HL-60 (cell line): ENCODE results near the gene SMAP1.

ENCODE experiments used
- DNase-seq, 2 experiments: peaks; one replicate each; pipeline ENCODE4 v3.0.0-alpha.2; 2010 to 2020; ENCODE audit warnings: low read depth in 1 of 2, low spot score in 1 of 2
- H3K27ac ChIP-seq: fragments of 250-450 bp; sonication (Bioruptor Pico); replicated peaks from 2 replicates; pipeline ENCODE4 v1.5.1; 2020; ENCODE audit warnings: mild to moderate bottlenecking, moderate library complexity
- H3K27me3 ChIP-seq: fragments of 250-450 bp; sonication (Bioruptor Pico); 2 replicates; pipeline ENCODE4 v1.5.1; 2021; ENCODE audit warnings: mild to moderate bottlenecking, moderate library complexity; ENCODE audit not compliant: insufficient read depth, poor library complexity, severe bottlenecking
- H3K4me3 ChIP-seq: replicated peaks from 2 replicates; pipeline ENCODE4 v1.5.1; 2011; ENCODE audit warnings: mild to moderate bottlenecking, control low read depth, low read length; ENCODE audit not compliant: insufficient read depth
- GABPA ChIP-seq: IDR thresholded peaks from 2 replicates; pipeline ENCODE4 v1.6.1; 2012; ENCODE audit warnings: low read depth
- POLR2AphosphoS5 ChIP-seq: IDR thresholded peaks from 2 replicates; pipeline ENCODE4 v1.6.1; 2012; ENCODE audit warnings: low read depth
- SPI1 ChIP-seq: IDR thresholded peaks from 2 replicates; pipeline ENCODE4 v1.6.1; 2012; ENCODE audit warnings: low read depth, mild to moderate bottlenecking, borderline replicate concordance
- TF ChIP-seq, protein P1 (sequence below): IDR thresholded peaks from one replicate; pipeline ENCODE4 v1.5.1; 2011; ENCODE audit warnings: low read length, control low read depth, inconsistent platforms; ENCODE audit not compliant: insufficient read depth
- TF ChIP-seq, protein P2 (sequence below): IDR thresholded peaks from 2 replicates; pipeline ENCODE4 v1.6.1; 2012; ENCODE audit warnings: low read depth; ENCODE audit not compliant: insufficient replicate concordance

Gene SMAP1

GRCh38 chr6:70864401-70864800 is 196.7 kb downstream of the SMAP1 start:
- Histone ChIP-seq H3K27me3 (no peaks in the 10 kb centered on the region), H3K27ac (no peak overlapping the region), H3K4me3 (no peak overlapping the region)
- TF ChIP-seq, protein P1, sequence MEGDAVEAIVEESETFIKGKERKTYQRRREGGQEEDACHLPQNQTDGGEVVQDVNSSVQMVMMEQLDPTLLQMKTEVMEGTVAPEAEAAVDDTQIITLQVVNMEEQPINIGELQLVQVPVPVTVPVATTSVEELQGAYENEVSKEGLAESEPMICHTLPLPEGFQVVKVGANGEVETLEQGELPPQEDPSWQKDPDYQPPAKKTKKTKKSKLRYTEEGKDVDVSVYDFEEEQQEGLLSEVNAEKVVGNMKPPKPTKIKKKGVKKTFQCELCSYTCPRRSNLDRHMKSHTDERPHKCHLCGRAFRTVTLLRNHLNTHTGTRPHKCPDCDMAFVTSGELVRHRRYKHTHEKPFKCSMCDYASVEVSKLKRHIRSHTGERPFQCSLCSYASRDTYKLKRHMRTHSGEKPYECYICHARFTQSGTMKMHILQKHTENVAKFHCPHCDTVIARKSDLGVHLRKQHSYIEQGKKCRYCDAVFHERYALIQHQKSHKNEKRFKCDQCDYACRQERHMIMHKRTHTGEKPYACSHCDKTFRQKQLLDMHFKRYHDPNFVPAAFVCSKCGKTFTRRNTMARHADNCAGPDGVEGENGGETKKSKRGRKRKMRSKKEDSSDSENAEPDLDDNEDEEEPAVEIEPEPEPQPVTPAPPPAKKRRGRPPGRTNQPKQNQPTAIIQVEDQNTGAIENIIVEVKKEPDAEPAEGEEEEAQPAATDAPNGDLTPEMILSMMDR: no peak
- no peak for TF ChIP-seq POLR2AphosphoS5
- TF ChIP-seq, protein P2, sequence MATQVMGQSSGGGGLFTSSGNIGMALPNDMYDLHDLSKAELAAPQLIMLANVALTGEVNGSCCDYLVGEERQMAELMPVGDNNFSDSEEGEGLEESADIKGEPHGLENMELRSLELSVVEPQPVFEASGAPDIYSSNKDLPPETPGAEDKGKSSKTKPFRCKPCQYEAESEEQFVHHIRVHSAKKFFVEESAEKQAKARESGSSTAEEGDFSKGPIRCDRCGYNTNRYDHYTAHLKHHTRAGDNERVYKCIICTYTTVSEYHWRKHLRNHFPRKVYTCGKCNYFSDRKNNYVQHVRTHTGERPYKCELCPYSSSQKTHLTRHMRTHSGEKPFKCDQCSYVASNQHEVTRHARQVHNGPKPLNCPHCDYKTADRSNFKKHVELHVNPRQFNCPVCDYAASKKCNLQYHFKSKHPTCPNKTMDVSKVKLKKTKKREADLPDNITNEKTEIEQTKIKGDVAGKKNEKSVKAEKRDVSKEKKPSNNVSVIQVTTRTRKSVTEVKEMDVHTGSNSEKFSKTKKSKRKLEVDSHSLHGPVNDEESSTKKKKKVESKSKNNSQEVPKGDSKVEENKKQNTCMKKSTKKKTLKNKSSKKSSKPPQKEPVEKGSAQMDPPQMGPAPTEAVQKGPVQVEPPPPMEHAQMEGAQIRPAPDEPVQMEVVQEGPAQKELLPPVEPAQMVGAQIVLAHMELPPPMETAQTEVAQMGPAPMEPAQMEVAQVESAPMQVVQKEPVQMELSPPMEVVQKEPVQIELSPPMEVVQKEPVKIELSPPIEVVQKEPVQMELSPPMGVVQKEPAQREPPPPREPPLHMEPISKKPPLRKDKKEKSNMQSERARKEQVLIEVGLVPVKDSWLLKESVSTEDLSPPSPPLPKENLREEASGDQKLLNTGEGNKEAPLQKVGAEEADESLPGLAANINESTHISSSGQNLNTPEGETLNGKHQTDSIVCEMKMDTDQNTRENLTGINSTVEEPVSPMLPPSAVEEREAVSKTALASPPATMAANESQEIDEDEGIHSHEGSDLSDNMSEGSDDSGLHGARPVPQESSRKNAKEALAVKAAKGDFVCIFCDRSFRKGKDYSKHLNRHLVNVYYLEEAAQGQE: no peak
- TF ChIP-seq GABPA: no peak
- no peak for TF ChIP-seq SPI1
- DNase-seq: no peak

DNA sequence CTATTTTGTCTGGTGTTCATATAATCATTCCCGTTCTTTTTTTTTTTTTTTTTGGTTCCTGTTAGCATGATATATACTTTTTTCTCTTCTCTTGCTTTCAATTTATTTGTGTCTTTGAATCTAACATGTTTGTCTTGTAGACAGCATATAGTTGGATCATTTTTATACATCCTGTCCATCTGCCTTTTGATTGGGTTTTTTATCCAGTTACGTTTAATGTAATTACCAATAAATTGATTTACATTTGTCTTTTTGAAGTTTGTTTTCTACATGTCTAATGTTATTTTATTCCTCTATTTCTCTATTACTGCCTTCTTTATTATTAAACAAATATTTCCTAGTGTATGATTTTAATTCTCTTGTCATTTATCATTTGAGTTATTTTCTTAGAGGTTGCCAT is 204.8 kb downstream of the SMAP1 start:
- no peak overlapping the region for H3K4me3 ChIP-seq
- TF ChIP-seq, protein P1: no peak
- TF ChIP-seq GABPA (no peak), POLR2AphosphoS5 (no peak), SPI1 (no peak)
- TF ChIP-seq, protein P2: no peak
- H3K27me3 ChIP-seq: peaks cover 2% of the 10 kb centered on the region

DNA sequence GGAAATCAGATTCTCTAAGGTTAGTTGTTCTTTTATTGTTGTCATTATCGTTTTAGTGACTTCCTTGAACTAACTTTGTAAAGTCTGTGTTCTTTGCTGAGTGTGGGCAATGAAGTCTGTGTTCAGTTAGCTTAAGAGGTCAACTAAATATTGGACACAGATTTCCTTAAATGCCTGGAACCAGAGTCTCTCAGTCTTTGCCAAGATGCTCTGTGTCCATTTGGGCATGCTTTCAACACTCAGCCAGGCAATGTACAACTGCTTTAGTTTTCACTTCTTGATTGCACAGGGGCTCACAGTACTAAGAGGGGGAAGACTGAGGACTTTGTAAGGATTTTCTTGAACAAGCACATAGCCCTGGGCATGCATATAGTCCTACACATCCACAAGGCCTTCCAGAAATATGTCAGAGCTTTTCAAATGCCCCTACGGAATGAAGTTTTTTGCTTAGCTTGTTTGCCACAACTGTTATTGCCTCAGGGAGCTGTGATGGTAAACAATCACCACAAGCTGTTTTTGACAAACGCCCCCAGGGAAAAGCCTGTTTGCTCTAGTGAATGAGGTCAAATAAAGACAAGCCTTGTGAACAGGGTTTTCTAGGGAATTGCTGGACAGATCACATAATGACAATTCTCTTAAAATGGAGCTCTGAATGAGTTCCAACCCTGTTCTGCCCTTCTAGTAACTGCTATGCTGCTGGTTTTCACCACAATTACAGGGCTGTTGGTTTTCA is 206.7 kb downstream of the SMAP1 start:
- Histone ChIP-seq H3K27me3 (peaks cover 2% of the 10 kb centered on the region), H3K27ac (no peak overlapping the region), H3K4me3 (no peak overlapping the region)
- DNase-seq: no peak
- TF ChIP-seq, protein P2: no peak
- TF ChIP-seq, protein P1: no peak
- TF ChIP-seq POLR2AphosphoS5: no peak
- TF ChIP-seq GABPA: no peak
- no peak for TF ChIP-seq SPI1

More for the DNA sequence above, 204.8 kb downstream of the SMAP1 start:
- DNase-seq: no peak
- no peak overlapping the region for H3K27ac ChIP-seq
